ENCODE measurements around the gene OGFOD2. TPM values are rescaled to one million over a fixed set of nuclear protein-coding genes. Genes with fewer than 3 reads are reported as not detected.

The OGFOD2 gene
- total and polyA plus RNA-seq, 11 donors, result 4.4 to 19.7 (median 12.7) TPM

GRCh38 chr12:122981036-122981471 is 6.0 kb downstream of the OGFOD2 start:
- ATAC-seq (no peak), DNase-seq (peak in 1 of 5 donors; percentile 66)
- no peaks in the 10 kb centered on the region for H3K9me3 ChIP-seq
- WGBS, 4 donors, result 0 to 1% (median 0%) methylated on average over 31 to 40 of the region's 40 CpGs
- H3K4me3 ChIP-seq, result peak overlapping the region; percentile 85 to 100 (median 98)
- TF ChIP-seq POLR2A (IDR thresholded peaks at IDR 0.05), result no peak
- TF ChIP-seq CTCF (IDR thresholded peaks at IDR 0.05), result no peak
- peaks cover 15 to 76% (median 68%) of the 10 kb centered on the region in 12 donors for H3K4me1 ChIP-seq
- peaks cover 0 to 41% (median 17%) of the 10 kb centered on the region in 9 donors for H3K36me3 ChIP-seq
- no peaks in the 10 kb centered on the region for H3K27me3 ChIP-seq
- intact Hi-C loops (cut with DNase I), result loop anchor here in 6 of 10 donors (5.0 to 10.0 kb wide), 6 partner anchors 166 to 256 kb away; partner anchors contain the start of genes MPHOSPH9 (in 3 of the 6), MTRFR (in 3 of the 6) and PITPNM2 (in 3 of the 6)
- H3K27ac ChIP-seq, result peak overlapping the region; percentile 69 to 97 (median 94)

- intact Hi-C loops (cut with DNase I), result loop anchor here in 6 of 10 donors (5.0 to 10.0 kb wide), 6 partner anchors 165 to 255 kb away; partner anchors contain the start of genes MPHOSPH9 (in 3 of the 6), MTRFR (in 3 of the 6) and PITPNM2 (in 3 of the 6)
- Histone ChIP-seq H3K4me3 (peak overlapping the region; percentile 85 to 100 (median 98)), H3K27me3 (no peaks in the 10 kb centered on the region), H3K27ac (peak overlapping the region in 10 of 12 donors; percentile 88 to 97 (median 94)), H3K9me3 (no peaks in the 10 kb centered on the region), H3K36me3 (peaks cover 0 to 40% (median 25%) of the 10 kb centered on the region in 9 donors), H3K4me1 (peaks cover 10 to 68% (median 61%) of the 10 kb centered on the region in 12 donors)
- DNase-seq (peak in 3 of 5 donors; percentile 9 to 62 (median 22)), ATAC-seq (no peak)
- TF ChIP-seq CTCF (IDR thresholded peaks at IDR 0.05) (no peak), POLR2A (IDR thresholded peaks at IDR 0.05) (no peak)
- WGBS, 4 donors, result 64 to 70% (median 66%) methylated on average over 25 of the region's 25 CpGs
These were observed 6.8 kb downstream of the OGFOD2 start for GRCh38 chr12:122981587-122982476.

- peak overlapping the region in 3 of 12 donors; percentile 9 to 39 (median 13) for H3K27ac ChIP-seq
- H3K9me3 ChIP-seq, result no peaks in the 10 kb centered on the region
- intact Hi-C loops (cut with DNase I), result loop anchor here in 6 of 10 donors (5.0 to 10.0 kb wide), 6 partner anchors 165 to 255 kb away; partner anchors contain the start of genes MPHOSPH9 (in 3 of the 6), MTRFR (in 3 of the 6) and PITPNM2 (in 3 of the 6)
- peaks cover 10 to 63% (median 58%) of the 10 kb centered on the region in 12 donors for H3K4me1 ChIP-seq
- H3K36me3 ChIP-seq, result peaks cover 0 to 43% (median 30%) of the 10 kb centered on the region in 9 donors
- H3K4me3 ChIP-seq, result peak overlapping the region in 4 of 12 donors; percentile 3 to 100 (median 98)
- 58 to 74% (median 71%) methylated on average over 4 to 11 of the region's 11 CpGs for WGBS, 4 donors
- TF ChIP-seq CTCF (IDR thresholded peaks at IDR 0.05) (no peak), POLR2A (IDR thresholded peaks at IDR 0.05) (no peak)
- H3K27me3 ChIP-seq, result no peaks in the 10 kb centered on the region
- DNase-seq (peak in 2 of 5 donors; percentile 5 to 53), ATAC-seq (no peak)
These were observed 7.4 kb downstream of the OGFOD2 start for GRCh38 chr12:122982477-122982815.

Measured in heart left ventricle (tissue), 16 donors.